Activated CD4-positive, alpha-beta T cell treated with anti-CD3 and anti-CD28 coated beads for 36 hours (primary cell): ENCODE measurements around the gene VSTM2B. TPM values are rescaled to one million over a fixed set of nuclear protein-coding genes. Genes with fewer than 3 reads are reported as not detected.
"Not testable (repeated sequence)": the region's sequence is repeated elsewhere in the genome, so short reads cannot be mapped to it uniquely, and the experiment has no call there.

Experiments
- ATAC-seq: fragments of 200-7000 bp; cut with Tn5 transposase; one replicate; pipeline ENCODE4 v1.10.0; 2021; ENCODE audit warnings: mild to moderate bottlenecking, moderate library complexity
- CTCF ChIA-PET: fragments of 350-600 bp; sonication (Branson Sonifier 250); formaldehyde crosslinking; loops from one replicate; lab custom pipeline; 2021; ENCODE audit warnings: antibody characterized with exemption; lab: Charles Lee
- POLR2A ChIA-PET: fragments of 350-600 bp; sonication (Branson Sonifier 250); formaldehyde crosslinking; loops from one replicate; lab custom pipeline; 2021; ENCODE audit warnings: antibody characterized with exemption, inconsistent platforms; lab: Charles Lee
- DNase-seq: peaks from one replicate; pipeline ENCODE4 v3.0.0-alpha.2; 2020
- H3K27ac Mint-ChIP-seq: one replicate; pipeline ENCODE4 v1.8.0; 2021; ENCODE audit warnings: mixed read lengths
- H3K27me3 Mint-ChIP-seq: one replicate; pipeline ENCODE4 v1.8.0; 2021; ENCODE audit warnings: mixed read lengths
- H3K36me3 Mint-ChIP-seq: one replicate; pipeline ENCODE4 v1.8.0; 2021; ENCODE audit warnings: low read depth, mixed read lengths
- H3K4me1 Mint-ChIP-seq: one replicate; pipeline ENCODE4 v1.8.0; 2021; ENCODE audit warnings: mixed read lengths
- H3K4me3 Mint-ChIP-seq: one replicate; pipeline ENCODE4 v1.8.0; 2021; ENCODE audit warnings: mild to moderate bottlenecking, moderate library complexity, mixed read lengths
- H3K9me3 Mint-ChIP-seq: one replicate; pipeline ENCODE4 v1.8.0; 2021; ENCODE audit warnings: low read depth, mixed read lengths
- intact Hi-C, 2 experiments: fragments of 100-400 bp; cut with DNase I in 1 of 2; cut with micrococcal nuclease in 1 of 2; formaldehyde crosslinking; loops; one replicate each; pipeline versions ENCODE4 v1.14.2 to v1.15.1; 2022 to 2024; cut with DNase I, micrococcal nuclease
- total RNA-seq, 2 experiments: library from RNA; stranded (reverse); gene quantifications; one replicate each; pipeline ENCODE4 v1.2.3, GENCODE V29; 2021

The VSTM2B gene
- total RNA-seq, 2 experiments from 2014 or later, result not detected

- Mint-ChIP-seq H3K36me3 (peaks cover 3% of the 10 kb centered on the region), H3K27me3 (peaks cover 18% of the 10 kb centered on the region), H3K9me3 (peaks cover 9% of the 10 kb centered on the region), H3K4me1 (no peaks in the 10 kb centered on the region), H3K27ac (no peak overlapping the region), H3K4me3 (no peak overlapping the region)
- ATAC-seq (no peak), DNase-seq (no peak)
- CTCF ChIA-PET, result no interaction called here
- intact Hi-C loops, result no loop called here
- POLR2A ChIA-PET, result no interaction called here
These were observed 40.5 kb upstream of the VSTM2B start for GRCh38 chr19:29485293-29485692.

DNA sequence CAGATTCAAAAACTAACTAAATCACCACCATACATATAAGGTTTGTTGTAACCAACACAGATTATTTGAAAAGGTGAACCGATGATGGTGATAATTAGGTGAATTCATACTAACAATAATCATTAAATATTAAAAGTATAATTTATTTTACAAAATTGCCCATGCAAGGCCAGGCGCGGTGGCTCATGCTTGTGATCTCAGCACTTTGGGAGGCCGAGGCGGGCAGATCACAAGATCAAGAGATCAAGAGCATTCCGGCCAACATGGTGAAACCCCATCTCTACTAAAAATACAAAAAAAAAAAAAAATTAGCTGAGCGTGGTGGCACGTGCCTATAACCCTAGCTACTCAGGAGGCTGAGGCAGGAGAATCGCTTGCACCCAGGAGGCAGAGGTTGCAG is 38.8 kb upstream of the VSTM2B start:
- DNase-seq, CTCF ChIA-PET, POLR2A ChIA-PET, ATAC-seq, intact Hi-C loops, H3K4me3 Mint-ChIP-seq, H3K4me1 Mint-ChIP-seq, H3K36me3 Mint-ChIP-seq, H3K9me3 Mint-ChIP-seq, H3K27ac Mint-ChIP-seq: not testable (repeated sequence)
- peaks cover 27% of the 10 kb centered on the region for H3K27me3 Mint-ChIP-seq

DNA sequence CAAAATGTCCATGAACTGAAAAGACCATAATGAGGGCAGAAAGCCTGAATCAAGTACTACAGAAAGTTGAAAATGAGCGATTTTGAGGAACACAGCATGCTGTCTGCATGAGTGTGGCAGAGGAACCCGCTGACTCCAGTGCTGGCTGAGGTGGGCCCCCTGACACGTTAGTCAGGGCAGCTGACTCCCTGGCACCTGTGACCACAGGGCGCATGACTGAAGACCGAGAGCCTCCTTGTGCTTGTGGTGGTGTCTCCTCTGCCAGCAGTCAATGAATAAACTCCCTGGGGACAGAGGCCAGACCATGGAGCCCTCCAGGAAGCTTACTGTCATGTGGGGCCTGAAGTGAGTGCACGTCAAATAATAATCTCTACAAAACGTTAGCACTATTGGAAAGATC is 38.4 kb upstream of the VSTM2B start:
- H3K27ac Mint-ChIP-seq, result no peak overlapping the region
- H3K36me3 Mint-ChIP-seq, result no peaks in the 10 kb centered on the region
- CTCF ChIA-PET, result no interaction called here
- no peak for DNase-seq
- no peaks in the 10 kb centered on the region for H3K4me1 Mint-ChIP-seq
- intact Hi-C loops, result no loop called here
- peaks cover 28% of the 10 kb centered on the region for H3K27me3 Mint-ChIP-seq
- POLR2A ChIA-PET, result no interaction called here
- no peak for ATAC-seq
- no peak overlapping the region for H3K4me3 Mint-ChIP-seq
- no peaks in the 10 kb centered on the region for H3K9me3 Mint-ChIP-seq

DNA sequence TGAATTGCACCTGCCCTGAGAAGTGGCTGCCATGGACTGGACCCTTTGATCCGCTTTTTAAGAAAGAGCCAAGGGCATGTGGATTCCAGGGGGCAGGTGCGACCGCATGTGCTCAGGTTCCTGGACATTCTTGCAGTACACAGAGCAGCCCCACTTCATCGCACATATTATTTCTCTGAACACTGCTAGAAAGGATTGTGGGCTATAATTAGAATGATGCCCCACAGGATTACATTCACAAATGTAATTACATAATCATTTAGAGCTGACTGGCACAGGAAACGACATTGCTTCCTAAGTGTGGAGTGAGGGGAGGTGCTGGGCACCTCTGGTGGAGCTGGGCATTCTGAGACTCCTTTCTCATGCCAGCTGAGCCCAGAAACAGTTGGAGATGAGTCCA is 37.5 kb upstream of the VSTM2B start:
- Mint-ChIP-seq H3K9me3 (no peaks in the 10 kb centered on the region), H3K36me3 (no peaks in the 10 kb centered on the region), H3K27ac (no peak overlapping the region), H3K27me3 (peaks cover 36% of the 10 kb centered on the region), H3K4me3 (no peak overlapping the region), H3K4me1 (no peaks in the 10 kb centered on the region)
- DNase-seq (no peak), ATAC-seq (no peak)
- POLR2A ChIA-PET, result no interaction called here
- CTCF ChIA-PET, result interaction anchor here (0.6 kb wide), 1 partner anchor 1526 kb away, joined by 4 read pairs; no protein-coding TSS in a partner anchor
- intact Hi-C loops, result no loop called here

- Mint-ChIP-seq H3K27ac (no peak overlapping the region), H3K36me3 (no peaks in the 10 kb centered on the region), H3K4me3 (no peak overlapping the region), H3K9me3 (no peaks in the 10 kb centered on the region), H3K27me3 (peaks cover 36% of the 10 kb centered on the region), H3K4me1 (no peaks in the 10 kb centered on the region)
- intact Hi-C loops, result no loop called here
- DNase-seq (no peak), ATAC-seq (no peak)
- CTCF ChIA-PET, result interaction anchor here (0.6 kb wide), 1 partner anchor 1527 kb away, joined by 4 read pairs; no protein-coding TSS in a partner anchor
- POLR2A ChIA-PET, result no interaction called here
These were observed 36.4 kb upstream of the VSTM2B start for GRCh38 chr19:29489172-29489951.

DNA sequence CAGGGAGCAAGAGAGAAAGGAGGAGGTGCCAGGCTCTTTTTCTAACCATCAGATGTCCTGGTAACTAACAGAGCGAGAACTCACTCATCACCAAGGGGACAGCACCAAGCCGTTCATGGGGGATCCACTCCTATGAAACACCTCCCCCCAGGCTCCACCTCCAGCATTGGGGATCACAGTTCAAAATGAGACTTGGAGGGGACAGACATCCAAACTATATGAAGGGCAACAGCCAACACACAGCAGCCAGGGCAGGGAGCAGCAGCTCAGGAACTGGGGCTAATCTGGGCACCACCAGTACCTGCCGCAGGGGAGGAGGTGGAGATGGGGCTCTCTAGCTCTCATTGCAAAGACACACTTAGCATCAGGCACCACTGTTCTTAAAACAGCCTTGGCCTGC is 34.3 kb upstream of the VSTM2B start:
- POLR2A ChIA-PET, result no interaction called here
- Mint-ChIP-seq H3K27me3 (peaks cover 36% of the 10 kb centered on the region), H3K36me3 (no peaks in the 10 kb centered on the region), H3K4me3 (no peak overlapping the region), H3K27ac (no peak overlapping the region), H3K9me3 (no peaks in the 10 kb centered on the region), H3K4me1 (no peaks in the 10 kb centered on the region)
- ATAC-seq (no peak), DNase-seq (no peak)
- intact Hi-C loops, result no loop called here
- CTCF ChIA-PET, result no interaction called here

- Mint-ChIP-seq H3K4me1 (no peaks in the 10 kb centered on the region), H3K4me3 (no peak overlapping the region), H3K27ac (no peak overlapping the region), H3K36me3 (no peaks in the 10 kb centered on the region), H3K9me3 (no peaks in the 10 kb centered on the region), H3K27me3 (peaks cover 35% of the 10 kb centered on the region)
- ChIA-PET POLR2A (no interaction called here), CTCF (interaction anchor here (0.7 kb wide), 1 partner anchor 10 kb away, joined by 3 read pairs; no protein-coding TSS in a partner anchor)
- no peak for ATAC-seq
- no peak for DNase-seq
- intact Hi-C loops, result no loop called here
These were observed 33.7 kb upstream of the VSTM2B start for GRCh38 chr19:29491995-29492577.

GRCh38 chr19:29492769-29493168 is 33.0 kb upstream of the VSTM2B start:
- DNase-seq (no peak), ATAC-seq (no peak)
- Mint-ChIP-seq H3K4me3 (no peak overlapping the region), H3K4me1 (no peaks in the 10 kb centered on the region), H3K27me3 (peaks cover 33% of the 10 kb centered on the region), H3K27ac (no peak overlapping the region), H3K36me3 (no peaks in the 10 kb centered on the region), H3K9me3 (no peaks in the 10 kb centered on the region)
- intact Hi-C loops, result no loop called here
- ChIA-PET POLR2A (no interaction called here), CTCF (no interaction called here)

- H3K27me3 Mint-ChIP-seq, result peaks cover 26% of the 10 kb centered on the region
- no peaks in the 10 kb centered on the region for H3K36me3 Mint-ChIP-seq
- intact Hi-C loops, result no loop called here
- no peak overlapping the region for H3K4me3 Mint-ChIP-seq
- no peak overlapping the region for H3K27ac Mint-ChIP-seq
- H3K4me1 Mint-ChIP-seq, result no peaks in the 10 kb centered on the region
- ChIA-PET CTCF (no interaction called here), POLR2A (no interaction called here)
- ATAC-seq (no peak), DNase-seq (no peak)
- no peaks in the 10 kb centered on the region for H3K9me3 Mint-ChIP-seq
These were observed 30.7 kb upstream of the VSTM2B start for GRCh38 chr19:29495091-29495490.

DNA sequence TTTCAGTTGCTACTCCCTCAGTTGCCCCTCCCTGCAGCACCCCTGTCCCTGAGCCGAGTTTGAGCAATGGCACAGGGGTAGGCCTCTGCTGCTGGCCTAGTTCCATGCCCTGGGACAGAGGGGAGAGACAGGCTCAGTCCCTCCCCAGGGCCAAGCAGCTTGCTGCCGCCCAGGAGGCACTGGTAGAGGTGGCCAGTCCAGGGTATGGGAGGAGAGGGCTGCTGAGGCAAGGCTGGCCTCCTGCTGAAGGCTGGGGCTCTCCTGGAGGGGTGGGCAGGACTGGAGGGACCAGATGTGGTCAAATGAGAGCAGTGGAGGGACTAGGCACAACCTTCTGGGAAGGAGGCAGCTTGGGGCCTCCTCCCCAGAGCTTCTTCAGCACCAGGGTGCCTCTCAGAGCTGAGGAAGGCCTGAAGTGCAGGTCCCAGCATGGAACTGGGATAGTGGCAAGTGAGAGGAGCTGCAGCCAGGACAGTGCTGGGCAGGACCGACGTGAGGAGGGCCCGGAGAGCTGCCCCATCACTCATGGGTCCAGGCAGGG is 29.8 kb upstream of the VSTM2B start:
- Mint-ChIP-seq H3K4me3 (no peak overlapping the region), H3K27ac (no peak overlapping the region), H3K36me3 (no peaks in the 10 kb centered on the region), H3K27me3 (peaks cover 22% of the 10 kb centered on the region), H3K9me3 (no peaks in the 10 kb centered on the region), H3K4me1 (no peaks in the 10 kb centered on the region)
- ChIA-PET POLR2A (no interaction called here), CTCF (no interaction called here)
- ATAC-seq (no peak), DNase-seq (no peak)
- intact Hi-C loops, result no loop called here

GRCh38 chr19:29497241-29497640 is 28.6 kb upstream of the VSTM2B start:
- no peak overlapping the region for H3K4me3 Mint-ChIP-seq
- POLR2A ChIA-PET, result no interaction called here
- H3K27ac Mint-ChIP-seq, result no peak overlapping the region
- no peaks in the 10 kb centered on the region for H3K9me3 Mint-ChIP-seq
- CTCF ChIA-PET, result no interaction called here
- no peaks in the 10 kb centered on the region for H3K4me1 Mint-ChIP-seq
- intact Hi-C loops, result no loop called here
- H3K36me3 Mint-ChIP-seq, result no peaks in the 10 kb centered on the region
- DNase-seq (no peak), ATAC-seq (no peak)
- peaks cover 12% of the 10 kb centered on the region for H3K27me3 Mint-ChIP-seq
